Measurements from ENCODE around the gene SIVA1.

DNA sequence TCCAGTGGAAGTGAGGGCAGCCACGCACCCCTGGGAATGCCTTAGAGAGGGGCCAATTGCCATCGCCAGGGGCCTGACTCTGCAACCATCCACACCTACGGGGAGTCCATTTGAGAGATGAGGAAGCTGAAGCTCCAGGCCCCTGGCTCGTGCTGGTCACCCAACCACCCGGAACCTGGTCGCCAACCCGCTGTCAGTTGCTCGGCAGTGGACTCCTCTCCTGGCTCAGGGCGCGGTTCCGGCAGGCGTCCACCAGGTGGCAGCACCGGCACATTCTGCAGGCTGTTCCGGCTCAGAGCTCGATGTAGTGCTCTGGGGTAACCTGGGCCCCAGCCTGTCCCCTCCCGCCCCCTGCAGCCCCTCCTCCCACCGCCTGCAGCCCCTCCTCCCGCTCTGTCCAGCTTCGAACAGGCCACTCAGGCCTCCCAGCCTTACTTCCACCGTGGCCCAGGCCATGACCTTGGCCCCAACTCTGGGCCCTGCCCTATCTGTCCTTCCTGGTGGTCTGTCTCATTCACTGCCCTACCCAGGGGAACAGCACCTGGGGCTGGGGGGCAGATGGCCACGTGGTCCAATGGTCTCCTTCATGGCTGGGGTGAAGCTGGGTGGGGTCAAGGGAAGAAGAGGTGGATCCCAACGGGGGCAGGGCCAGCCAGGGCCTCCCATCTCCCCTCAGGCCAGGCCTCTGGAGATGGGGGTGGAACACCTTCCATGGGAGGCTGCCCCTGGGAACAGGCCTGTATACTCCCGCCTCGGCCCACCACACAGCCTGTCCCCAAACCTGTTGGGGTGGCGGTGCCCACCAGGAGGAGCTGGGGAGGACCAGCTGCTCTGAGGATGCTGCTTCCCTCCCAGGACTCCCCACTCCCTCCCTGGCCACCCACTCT lies 15.7 kb downstream of the SIVA1 start:
- TF ChIP-seq SUZ12 (IDR thresholded peaks at IDR 0.05; ENCODE audit: extremely low read depth, insufficient read depth, insufficient read length) (no peak), ZNF274 (IDR thresholded peaks at IDR 0.05; ENCODE audit: low read depth, low read length) (no peak)

All from NT2/D1 (cell line).